ENCODE measurements around the gene ASGR2.
"Not testable (repeated sequence)": the region's sequence is repeated elsewhere in the genome, so short reads cannot be mapped to it uniquely, and the experiment has no call there.

GRCh38 chr17:7159571-7159970 is 44.9 kb upstream of the ASGR2 start:
- TF ChIP-seq TAF1, POLR2AphosphoS5, POLR2A (IDR thresholded peaks at IDR 0.05; ENCODE audit: low read depth, low read length): not testable (repeated sequence)

Data from GM12891 (cell line).